Medulla oblongata (tissue), 1 donor: ENCODE measurements around the gene TSR3.

Experiments used
- DNase-seq: peaks from one replicate; pipeline ENCODE4 v3.0.0-alpha.2; 2015; ENCODE audit errors: extremely low spot score

The TSR3 gene

DNA sequence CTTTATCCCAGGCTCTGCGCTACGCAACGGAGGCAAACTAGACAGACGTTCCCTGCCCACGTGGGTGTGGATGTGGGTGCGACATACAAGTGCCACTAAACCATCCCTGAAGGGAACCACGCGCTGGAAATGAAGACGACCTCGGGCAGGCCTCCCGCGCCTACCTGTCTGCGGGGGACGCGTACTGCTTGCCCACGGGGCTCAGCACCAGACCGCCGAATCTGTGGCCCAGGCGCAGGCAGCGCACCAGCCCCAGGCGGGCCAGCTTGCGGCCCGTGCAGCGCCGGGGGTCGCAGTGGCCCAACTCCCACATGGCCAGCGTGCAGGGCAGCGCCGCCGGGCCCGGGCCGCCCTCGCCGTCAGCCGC is 480 bp downstream of the TSR3 start:
- no peak for DNase-seq

DNA sequence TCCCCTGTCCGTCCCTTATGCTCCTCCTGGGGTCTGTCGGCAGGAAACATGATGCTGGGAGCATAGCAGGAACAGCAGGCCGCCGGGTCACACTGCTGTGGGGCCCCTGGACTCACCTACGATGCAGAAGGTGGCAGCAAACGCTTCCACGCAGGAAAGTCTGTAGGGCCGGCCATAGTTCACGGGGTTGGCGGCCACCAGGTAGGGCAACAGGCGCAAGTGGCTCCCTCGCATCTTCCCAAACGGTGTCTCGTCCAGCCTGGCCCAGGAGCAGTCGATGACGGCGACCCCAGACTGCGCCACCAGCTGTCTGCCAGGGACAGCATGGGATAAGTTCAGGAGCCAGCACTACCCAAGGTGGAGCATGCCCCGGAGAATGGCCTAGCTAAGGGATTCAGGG is 987 bp downstream of the TSR3 start:
- DNase-seq: no peak

- no peak for DNase-seq
Measured at GRCh38 chr16:1349951-1350350, 1.7 kb downstream of the TSR3 start.

DNA sequence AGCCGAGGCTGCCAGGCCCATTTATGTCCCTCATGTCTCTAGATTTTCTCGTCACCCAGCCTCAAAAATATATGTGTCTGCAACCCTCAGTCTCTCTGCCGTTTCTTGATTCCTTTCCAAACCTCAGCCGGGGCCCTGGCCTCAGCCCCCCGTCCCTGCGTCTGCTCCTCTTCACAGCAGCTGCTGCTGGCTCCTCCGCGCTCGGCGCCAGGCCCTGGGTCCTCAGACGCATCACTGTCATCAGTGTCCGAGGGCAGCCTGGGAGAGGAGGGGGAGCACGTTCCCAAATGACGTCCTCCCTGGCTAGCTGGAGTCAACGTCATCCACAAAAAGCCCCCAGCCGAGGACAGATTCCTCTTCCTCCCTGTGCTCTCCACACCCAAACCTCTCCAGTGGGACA is 2.3 kb downstream of the TSR3 start:
- no peak for DNase-seq

DNA sequence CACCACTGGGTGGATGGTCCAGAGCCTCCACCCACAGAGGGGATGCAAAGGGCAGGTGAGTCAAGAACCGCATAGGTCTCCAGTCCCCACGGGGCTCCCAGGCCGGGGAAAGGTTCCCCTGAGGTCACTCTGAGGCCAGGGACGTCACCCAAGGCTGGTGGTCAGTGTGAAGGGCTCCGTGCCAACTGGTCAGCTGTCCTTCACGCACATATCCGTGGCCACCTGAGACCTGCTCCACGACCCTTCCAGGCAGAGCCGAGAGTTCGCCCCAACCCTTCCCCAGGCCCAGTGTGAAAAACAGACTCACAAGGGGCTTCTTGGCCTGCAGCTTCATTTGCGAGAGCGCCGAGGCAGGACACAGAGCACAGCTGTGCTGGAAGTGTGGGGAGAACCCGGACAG is 2.8 kb downstream of the TSR3 start:
- DNase-seq: no peak

DNA sequence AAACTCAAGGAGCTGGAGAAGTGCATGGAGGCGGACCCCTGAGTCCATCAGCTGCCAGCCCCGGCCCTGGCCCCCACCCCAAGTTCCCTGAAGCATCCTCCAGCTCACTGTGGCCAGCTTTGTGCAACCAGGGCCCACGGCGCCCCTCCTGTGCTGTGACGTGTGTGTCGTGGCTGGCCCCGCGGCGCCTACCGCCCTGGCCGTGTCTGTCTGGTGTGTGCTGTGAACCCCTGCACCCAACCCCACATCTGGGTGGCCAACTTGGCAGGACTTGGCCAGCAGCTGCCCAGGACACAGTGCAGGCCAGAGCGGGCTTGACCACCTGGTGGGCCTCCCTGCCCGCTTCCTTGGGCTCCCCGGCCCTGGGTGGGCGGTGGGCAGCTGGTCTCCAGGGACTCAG is 3.2 kb downstream of the TSR3 start:
- DNase-seq: no peak

DNA sequence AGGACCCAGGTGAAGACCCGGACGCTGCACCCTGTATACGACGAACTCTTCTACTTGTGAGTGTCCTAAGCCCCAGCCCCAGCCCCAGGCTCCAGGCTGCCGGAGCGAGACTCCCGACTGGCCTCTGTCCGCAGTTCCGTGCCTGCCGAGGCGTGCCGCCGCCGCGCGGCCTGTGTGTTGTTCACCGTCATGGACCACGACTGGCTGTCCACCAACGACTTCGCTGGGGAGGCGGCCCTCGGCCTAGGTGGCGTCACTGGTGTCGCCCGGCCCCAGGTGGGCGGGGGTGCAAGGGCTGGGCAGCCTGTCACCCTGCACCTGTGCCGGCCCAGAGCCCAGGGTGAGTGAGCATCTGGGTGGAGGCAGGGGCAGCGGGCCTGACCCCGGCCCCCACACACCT is 3.7 kb downstream of the TSR3 start:
- DNase-seq: no peak

- DNase-seq: no peak
Measured at GRCh38 chr16:1347286-1347855, 4.3 kb downstream of the TSR3 start.

DNA sequence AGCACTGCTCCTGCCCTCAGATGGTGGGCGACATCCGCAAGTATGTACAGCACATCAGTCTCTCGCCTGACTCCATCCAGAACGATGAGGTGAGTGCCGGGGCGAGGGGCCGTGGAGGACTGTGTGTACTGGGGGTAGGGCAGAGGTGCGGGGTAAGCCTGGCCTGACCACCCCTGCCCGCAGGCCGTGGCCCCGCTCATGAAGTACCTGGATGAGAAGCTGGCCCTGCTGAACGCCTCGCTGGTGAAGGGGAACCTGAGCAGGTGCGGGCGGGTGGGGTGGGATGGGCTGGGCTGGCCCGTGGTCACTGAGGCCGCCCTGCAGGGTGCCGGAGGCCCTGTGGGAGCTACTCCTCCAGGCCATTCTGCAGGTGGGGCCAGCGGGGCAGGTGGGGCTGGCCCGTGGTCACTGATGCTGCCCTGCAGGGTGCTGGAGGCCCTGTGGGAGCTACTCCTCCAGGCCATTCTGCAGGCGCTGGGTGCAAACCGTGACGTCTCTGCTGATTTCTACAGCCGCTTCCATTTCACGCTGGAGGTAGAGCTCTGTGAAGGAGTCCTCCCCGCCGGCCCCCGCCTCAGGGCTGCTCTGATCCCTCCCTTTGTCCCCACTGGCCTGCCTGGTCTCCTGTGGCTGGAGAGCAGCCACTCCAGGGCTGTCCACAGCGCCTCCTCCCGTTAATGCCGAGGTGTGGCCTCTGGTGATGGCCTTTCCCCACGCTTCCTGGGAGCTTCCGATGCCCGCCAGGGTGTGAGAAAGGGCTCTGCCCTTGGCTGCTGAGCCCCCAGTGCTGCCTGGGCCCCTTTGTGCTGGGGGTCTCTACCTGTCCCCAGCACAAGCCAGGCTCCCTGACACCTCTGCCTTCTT is 5.0 kb downstream of the TSR3 start:
- no peak for DNase-seq

- no peak for DNase-seq
Measured at GRCh38 chr16:1345651-1346421, 5.8 kb downstream of the TSR3 start.

GRCh38 chr16:1345087-1345486 is 6.6 kb downstream of the TSR3 start:
- DNase-seq: no peak

DNA sequence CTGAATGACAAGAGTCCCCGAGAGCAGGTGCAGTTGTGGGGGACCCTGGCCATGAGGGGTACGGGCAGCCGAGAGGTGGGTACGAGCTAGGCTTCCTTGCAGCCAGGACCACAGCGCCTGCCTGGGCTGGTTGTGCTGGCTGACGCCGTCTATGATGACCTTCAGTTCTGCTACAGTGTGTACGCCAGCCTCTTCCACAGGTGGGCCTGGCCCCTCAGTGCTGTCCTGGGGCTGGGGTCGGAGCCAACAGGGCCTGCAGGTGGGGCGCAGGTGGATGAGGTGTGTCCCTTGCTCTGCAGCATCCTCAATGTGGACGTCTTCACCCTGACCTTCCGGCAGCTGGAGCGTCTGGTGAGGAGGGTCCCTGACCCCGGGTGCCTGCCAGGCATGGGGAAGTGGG is 7.2 kb downstream of the TSR3 start:
- no peak for DNase-seq

- no peak for DNase-seq
Measured at GRCh38 chr16:1343428-1344242, 8.0 kb downstream of the TSR3 start.

DNA sequence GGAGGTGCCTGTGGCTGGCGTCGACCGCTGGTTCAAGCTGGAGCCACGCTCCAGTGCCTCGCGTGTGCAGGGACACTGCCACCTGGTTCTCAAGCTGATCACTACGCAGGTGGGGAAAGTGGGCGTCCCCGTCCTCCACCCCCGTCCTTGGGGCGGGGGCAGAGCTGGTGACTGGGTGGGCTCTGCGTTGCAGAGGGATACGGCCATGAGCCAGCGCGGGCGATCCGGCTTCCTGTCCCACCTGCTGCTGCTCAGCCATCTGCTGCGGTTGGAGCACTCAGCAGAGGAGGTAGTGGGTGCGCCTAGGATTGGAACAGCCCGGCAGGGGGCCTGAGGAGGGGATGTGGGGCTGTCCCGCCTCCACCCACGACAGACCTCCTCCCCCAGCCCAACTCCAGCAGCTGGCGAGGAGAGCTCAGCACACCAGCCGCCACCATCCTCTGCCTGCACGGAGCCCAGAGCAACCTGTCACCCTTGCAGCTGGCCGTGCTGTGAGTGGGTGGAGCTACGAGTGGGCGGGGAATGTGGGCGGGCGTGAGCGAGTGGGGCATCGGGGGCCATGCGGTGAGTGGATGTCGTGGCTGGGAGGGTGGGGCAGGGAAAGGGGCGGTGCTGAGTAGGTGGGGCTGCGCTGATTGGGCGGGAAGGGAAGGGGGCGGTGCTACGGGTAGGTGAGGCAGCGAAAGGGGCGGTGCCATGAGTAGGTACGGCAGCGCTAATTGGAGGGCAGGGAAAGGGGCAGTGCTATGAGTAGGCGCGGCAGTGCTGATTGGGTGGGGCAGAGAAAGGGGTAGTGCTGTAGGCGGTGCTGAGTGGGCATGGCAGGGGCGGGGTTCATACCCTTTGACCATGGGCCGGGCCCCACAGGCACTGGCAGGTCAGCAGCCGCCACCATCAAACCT is 8.9 kb downstream of the TSR3 start:
- peak; percentile 88 for DNase-seq

- DNase-seq: no peak
Measured at GRCh38 chr16:1341495-1342420, 9.9 kb downstream of the TSR3 start.

DNA sequence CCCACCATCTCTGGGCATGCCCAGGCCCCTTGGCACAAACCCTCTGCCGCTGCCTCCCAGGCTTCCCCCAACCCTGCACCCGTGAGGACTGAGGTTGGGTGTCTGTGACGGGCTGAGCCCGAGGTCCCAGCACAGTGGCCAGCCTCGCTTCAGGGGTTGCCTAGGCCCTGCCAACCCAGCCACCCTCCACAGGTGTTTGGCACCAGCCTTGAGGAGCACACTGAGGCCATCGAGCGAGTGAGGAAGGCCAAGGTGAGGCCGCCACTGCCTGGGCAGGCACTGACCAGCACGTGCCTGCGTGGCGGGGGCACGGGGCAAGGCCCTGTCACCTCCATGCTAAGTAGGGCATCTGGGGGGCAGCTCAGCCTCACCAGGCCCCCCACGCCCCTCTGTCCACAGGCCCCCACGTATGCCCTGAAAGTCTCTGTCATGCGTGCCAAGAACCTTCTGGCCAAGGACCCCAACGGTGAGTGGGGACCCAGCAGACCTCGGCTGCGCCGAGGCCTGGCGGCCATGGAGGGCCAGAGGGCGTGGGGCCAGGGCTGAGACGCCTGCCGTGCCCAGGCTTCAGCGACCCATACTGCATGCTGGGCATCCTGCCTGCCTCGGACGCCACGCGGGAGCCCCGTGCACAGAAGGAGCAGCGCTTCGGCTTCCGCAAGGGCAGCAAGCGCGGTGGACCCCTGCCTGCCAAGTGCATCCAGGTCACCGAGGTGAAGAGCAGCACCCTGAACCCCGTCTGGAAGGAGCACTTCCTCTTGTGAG is 10.8 kb downstream of the TSR3 start:
- no peak for DNase-seq

DNA sequence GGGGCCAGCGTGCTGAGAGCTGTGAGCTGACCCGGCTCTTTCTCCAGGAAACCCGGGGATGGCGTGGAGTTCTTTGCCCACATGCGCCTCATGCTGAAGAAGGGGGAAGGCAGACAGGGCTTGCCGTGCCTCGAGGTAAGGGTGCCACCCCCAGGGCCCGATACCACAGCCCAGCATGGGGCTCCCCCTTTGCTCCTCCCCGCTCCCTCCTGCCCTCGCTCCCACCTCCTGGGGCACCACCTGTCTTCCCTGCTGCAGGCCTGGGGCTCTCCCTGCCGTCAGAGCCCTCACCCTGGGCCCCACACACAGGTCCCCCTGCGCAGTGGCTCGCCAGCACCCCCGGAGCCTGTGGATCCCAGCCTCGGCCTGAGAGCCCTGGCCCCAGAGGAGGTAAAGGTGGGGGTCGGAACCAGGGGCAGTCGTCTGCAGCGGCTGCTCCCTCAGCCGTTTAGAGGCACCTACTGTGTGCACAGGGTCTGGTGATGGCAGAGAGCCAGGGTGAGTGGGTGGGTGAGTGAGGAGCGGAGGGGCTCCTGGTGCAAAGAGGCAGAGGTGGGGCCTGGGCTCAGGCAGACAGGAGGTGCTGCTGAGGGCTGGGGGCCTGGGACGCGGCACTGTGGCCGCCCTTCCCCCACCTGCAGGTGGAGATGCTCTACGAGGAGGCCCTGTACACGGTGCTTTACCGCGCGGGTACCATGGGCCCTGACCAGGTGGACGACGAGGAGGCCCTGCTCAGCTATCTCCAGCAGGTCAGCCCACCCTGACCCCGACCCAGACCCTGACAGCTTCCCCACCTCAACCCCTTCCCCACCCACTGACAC is 12.6 kb downstream of the TSR3 start:
- no peak for DNase-seq

GRCh38 chr16:1338119-1338730 is 13.5 kb downstream of the TSR3 start:
- no peak for DNase-seq
